Activated naive CD4-positive, alpha-beta T cell treated with anti-CD3 and anti-CD28 coated beads, Interleukin-2, amount 10 ng/mL, durations not matched to agents 5 hours and 36 hours (primary cell): ENCODE results near the gene NPHS2. TPM values are rescaled to one million over a fixed set of nuclear protein-coding genes. Genes with fewer than 3 reads are reported as not detected.

Experiments used
- total RNA-seq, 2 experiments: library from RNA; stranded (reverse); gene quantifications; one replicate each; pipeline ENCODE4 v1.2.3, GENCODE V29; 2021

NPHS2 gene
- not detected for total RNA-seq

DNA sequence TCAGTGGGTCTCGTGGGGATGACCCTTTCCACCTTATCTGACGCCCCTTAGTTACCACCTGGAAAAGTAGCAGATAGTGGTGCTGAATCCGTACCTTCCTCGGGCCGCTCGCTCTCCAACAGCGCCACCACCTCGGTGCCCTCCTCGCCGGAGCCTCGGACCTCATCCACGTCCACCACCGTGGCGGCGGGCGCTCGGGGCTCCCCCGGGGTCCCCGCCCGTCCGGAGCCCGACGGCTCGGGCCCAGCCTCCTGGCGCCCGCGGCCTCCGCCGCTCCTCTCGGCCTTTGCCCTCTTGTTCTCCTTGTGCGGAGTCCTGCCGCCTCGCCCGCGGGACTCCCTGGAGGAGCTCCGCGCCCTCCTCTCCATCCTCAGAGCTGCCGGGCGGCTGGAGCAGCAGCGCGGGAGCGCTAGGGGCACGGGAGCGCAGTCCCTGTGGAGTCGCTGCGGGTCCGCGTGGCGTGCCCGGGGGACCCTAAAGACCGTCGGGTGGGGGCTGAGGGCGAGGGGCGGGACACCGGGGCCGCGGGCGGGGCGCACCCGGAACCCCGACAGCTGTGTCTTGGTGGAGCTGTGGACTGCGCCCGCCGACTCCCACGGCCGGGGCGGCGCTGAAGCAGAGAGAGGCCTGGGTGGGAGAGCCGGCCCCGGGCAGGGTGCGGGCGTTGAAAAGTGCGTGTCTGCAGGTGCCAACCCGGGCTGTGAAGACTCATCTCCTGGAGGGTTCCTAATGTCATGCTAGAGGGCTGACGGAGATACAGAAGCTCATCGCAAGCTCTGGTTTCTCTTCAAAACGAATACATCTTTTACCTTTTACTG is at the start of gene NPHS2:
NPHS2 (minus strand) TSS at position 452 of the 818 bp plus-strand sequence; CDS start at position 368, 84 bp downstream.

DNA sequence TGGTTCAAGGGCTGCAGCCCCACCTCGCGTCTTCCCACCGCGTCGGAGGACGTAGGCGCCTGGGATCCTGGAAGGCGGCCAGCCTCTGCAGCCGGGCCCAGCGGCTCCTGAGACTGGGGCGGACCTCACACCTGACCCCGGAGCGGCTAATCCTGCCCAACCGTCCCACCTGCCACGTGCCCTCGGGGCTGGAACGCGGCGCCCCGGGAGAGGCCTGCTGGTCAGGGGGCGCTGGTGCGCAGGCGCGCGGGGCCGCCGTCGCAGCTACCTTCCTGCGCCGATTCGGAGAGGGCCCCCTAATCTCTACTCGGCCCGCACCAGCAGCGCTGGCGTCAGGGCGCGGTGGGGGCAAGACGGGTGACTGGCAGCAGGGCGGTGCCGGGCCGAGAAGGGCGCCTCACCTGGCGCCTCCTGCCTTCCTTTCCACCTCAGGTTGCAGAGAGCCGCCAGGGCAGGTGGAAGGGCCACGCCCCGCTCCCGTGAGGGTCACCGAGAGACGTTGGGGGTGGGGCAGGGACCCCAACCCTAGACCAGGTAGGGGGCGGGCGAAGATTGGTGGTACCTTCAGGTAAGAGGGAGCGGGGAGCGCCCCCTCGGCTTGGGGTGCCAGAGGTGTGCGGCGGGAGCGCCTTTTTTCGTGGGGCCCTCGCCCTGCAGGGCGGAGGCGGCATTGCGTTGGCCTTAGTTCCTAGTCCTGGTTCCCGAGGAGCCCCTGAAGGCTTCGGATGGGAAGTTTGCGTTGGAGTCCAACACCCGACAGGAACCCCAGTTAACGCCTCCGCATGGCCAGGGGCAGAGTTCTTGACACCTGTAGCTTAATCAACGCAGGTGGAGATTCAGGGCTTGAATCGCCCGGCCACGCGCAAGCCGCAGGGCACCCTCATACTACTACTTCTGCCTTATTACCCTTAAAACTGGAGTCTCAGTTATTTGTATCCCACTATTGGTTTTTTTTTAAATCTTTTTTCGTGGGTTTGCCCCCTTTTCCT is 16.1 kb upstream of the NPHS2 start, which contains the start of gene TDRD5:
TDRD5 (plus strand) TSS at position 241 of the 989 bp plus-strand sequence. CDS start 784 bp downstream, outside the sequence.

Other genes starting within 250 kb of the NPHS2 start
- under 1 TPM in 1 of 2 experiments, not detected in 1; 0.48 TPM for gene AXDND1, start 210.0 kb downstream of the NPHS2 start, total RNA-seq
- gene TDRD5, start 15.9 kb upstream of the NPHS2 start, total RNA-seq: not detected
- not detected for gene FAM163A, start 167.3 kb upstream of the NPHS2 start, total RNA-seq